ENCODE results near the gene B3GALT4.

Gene B3GALT4

GRCh38 chr6:33276864-33277662 lies at the start of gene B3GALT4:
TSS of gene B3GALT4 (plus strand) at chr6:33277123. CDS start at chr6:33277420, 297 bp downstream.
- H3K9me3 Mint-ChIP-seq: no peaks in the 10 kb centered on the region
- no peaks in the 10 kb centered on the region for H3K27me3 Mint-ChIP-seq
- peak within 1 kb of the TSS; percentile 98 for H3K27ac Mint-ChIP-seq
- peaks cover 91% of the 10 kb centered on the region for H3K4me1 Mint-ChIP-seq
- ATAC-seq: peak; percentile 81
- peak within 1 kb of the TSS; percentile 93 for H3K4me3 Mint-ChIP-seq
- H3K36me3 Mint-ChIP-seq: peaks cover 55% of the 10 kb centered on the region

GRCh38 chr6:33235221-33235634 lies 41.7 kb upstream of the B3GALT4 start:
- Mint-ChIP-seq H3K4me3 (no peak overlapping the region), H3K36me3 (no peaks in the 10 kb centered on the region), H3K9me3 (no peaks in the 10 kb centered on the region), H3K27ac (no peak overlapping the region), H3K27me3 (peaks cover 67% of the 10 kb centered on the region), H3K4me1 (no peaks in the 10 kb centered on the region)
- ATAC-seq: no peak

- Mint-ChIP-seq H3K27ac (no peak overlapping the region), H3K4me3 (no peak overlapping the region), H3K27me3 (peaks cover 66% of the 10 kb centered on the region), H3K4me1 (no peaks in the 10 kb centered on the region), H3K36me3 (no peaks in the 10 kb centered on the region), H3K9me3 (no peaks in the 10 kb centered on the region)
- no peak for ATAC-seq
Observed at GRCh38 chr6:33236328-33236727, 40.6 kb upstream of the B3GALT4 start.

GRCh38 chr6:33236852-33237251 lies 40.1 kb upstream of the B3GALT4 start:
- H3K36me3 Mint-ChIP-seq: no peaks in the 10 kb centered on the region
- no peak overlapping the region for H3K4me3 Mint-ChIP-seq
- H3K9me3 Mint-ChIP-seq: no peaks in the 10 kb centered on the region
- H3K4me1 Mint-ChIP-seq: peaks cover 4% of the 10 kb centered on the region
- no peak for ATAC-seq
- no peak overlapping the region for H3K27ac Mint-ChIP-seq
- peaks cover 61% of the 10 kb centered on the region for H3K27me3 Mint-ChIP-seq

GRCh38 chr6:33237741-33238140 lies 39.2 kb upstream of the B3GALT4 start:
- Mint-ChIP-seq H3K27me3 (peaks cover 61% of the 10 kb centered on the region), H3K4me1 (peaks cover 4% of the 10 kb centered on the region), H3K4me3 (no peak overlapping the region), H3K36me3 (no peaks in the 10 kb centered on the region), H3K27ac (no peak overlapping the region), H3K9me3 (no peaks in the 10 kb centered on the region)
- no peak for ATAC-seq

- Mint-ChIP-seq H3K9me3 (no peaks in the 10 kb centered on the region), H3K4me1 (peaks cover 4% of the 10 kb centered on the region), H3K4me3 (no peak overlapping the region), H3K36me3 (no peaks in the 10 kb centered on the region), H3K27ac (no peak overlapping the region), H3K27me3 (peaks cover 27% of the 10 kb centered on the region)
- no peak for ATAC-seq
Observed at GRCh38 chr6:33241968-33242367, 35.0 kb upstream of the B3GALT4 start.

GRCh38 chr6:33243476-33243875 lies 33.4 kb upstream of the B3GALT4 start:
- Mint-ChIP-seq H3K4me1 (peaks cover 12% of the 10 kb centered on the region), H3K36me3 (no peaks in the 10 kb centered on the region), H3K4me3 (no peak overlapping the region), H3K27me3 (peaks cover 24% of the 10 kb centered on the region), H3K27ac (no peak overlapping the region), H3K9me3 (no peaks in the 10 kb centered on the region)
- ATAC-seq: no peak

GRCh38 chr6:33247977-33248642 lies 28.8 kb upstream of the B3GALT4 start:
- Mint-ChIP-seq H3K4me3 (peak overlapping the region; percentile 82), H3K36me3 (peaks cover 31% of the 10 kb centered on the region), H3K9me3 (no peaks in the 10 kb centered on the region), H3K27ac (peak overlapping the region; percentile 91), H3K27me3 (no peaks in the 10 kb centered on the region), H3K4me1 (peaks cover 40% of the 10 kb centered on the region)
- ATAC-seq: peak; percentile 74

GRCh38 chr6:33248643-33248931 lies 28.3 kb upstream of the B3GALT4 start:
- ATAC-seq: peak; percentile 38
- H3K4me1 Mint-ChIP-seq: peaks cover 40% of the 10 kb centered on the region
- no peaks in the 10 kb centered on the region for H3K9me3 Mint-ChIP-seq
- peak overlapping the region; percentile 91 for H3K27ac Mint-ChIP-seq
- peaks cover 32% of the 10 kb centered on the region for H3K36me3 Mint-ChIP-seq
- H3K27me3 Mint-ChIP-seq: no peaks in the 10 kb centered on the region
- H3K4me3 Mint-ChIP-seq: peak overlapping the region; percentile 82

GRCh38 chr6:33248932-33249731 lies 27.8 kb upstream of the B3GALT4 start:
- H3K27me3 Mint-ChIP-seq: no peaks in the 10 kb centered on the region
- peak; percentile 96 for ATAC-seq
- H3K9me3 Mint-ChIP-seq: no peaks in the 10 kb centered on the region

GRCh38 chr6:33249732-33250630 lies 26.9 kb upstream of the B3GALT4 start:
- Mint-ChIP-seq H3K36me3 (peaks cover 32% of the 10 kb centered on the region), H3K27me3 (no peaks in the 10 kb centered on the region), H3K27ac (peak overlapping the region; percentile 91), H3K4me3 (peak overlapping the region; percentile 82), H3K4me1 (peaks cover 40% of the 10 kb centered on the region), H3K9me3 (no peaks in the 10 kb centered on the region)
- ATAC-seq: no peak

More at GRCh38 chr6:33248932-33249731, 27.8 kb upstream of the B3GALT4 start:
- Mint-ChIP-seq H3K36me3 (peaks cover 32% of the 10 kb centered on the region), H3K27ac (peak overlapping the region; percentile 91), H3K4me3 (peak overlapping the region; percentile 82), H3K4me1 (peaks cover 40% of the 10 kb centered on the region)

GRCh38 chr6:33250731-33251130 lies 26.2 kb upstream of the B3GALT4 start:
- no peak for ATAC-seq
- peaks cover 40% of the 10 kb centered on the region for H3K4me1 Mint-ChIP-seq
- H3K9me3 Mint-ChIP-seq: no peaks in the 10 kb centered on the region
- peak overlapping the region; percentile 91 for H3K27ac Mint-ChIP-seq
- peaks cover 34% of the 10 kb centered on the region for H3K36me3 Mint-ChIP-seq
- H3K27me3 Mint-ChIP-seq: no peaks in the 10 kb centered on the region
- H3K4me3 Mint-ChIP-seq: no peak overlapping the region

- ATAC-seq: no peak
- no peak overlapping the region for H3K4me3 Mint-ChIP-seq
- no peaks in the 10 kb centered on the region for H3K9me3 Mint-ChIP-seq
- H3K27me3 Mint-ChIP-seq: no peaks in the 10 kb centered on the region
- peaks cover 37% of the 10 kb centered on the region for H3K36me3 Mint-ChIP-seq
- H3K27ac Mint-ChIP-seq: peak overlapping the region; percentile 4
- peaks cover 40% of the 10 kb centered on the region for H3K4me1 Mint-ChIP-seq
Observed at GRCh38 chr6:33251395-33252012, 25.4 kb upstream of the B3GALT4 start.

GRCh38 chr6:33252759-33253158 lies 24.2 kb upstream of the B3GALT4 start:
- no peak for ATAC-seq
- Mint-ChIP-seq H3K4me1 (peaks cover 39% of the 10 kb centered on the region), H3K36me3 (peaks cover 41% of the 10 kb centered on the region), H3K4me3 (no peak overlapping the region), H3K27me3 (no peaks in the 10 kb centered on the region), H3K9me3 (no peaks in the 10 kb centered on the region), H3K27ac (no peak overlapping the region)

All from stimulated activated memory B cell treated with anti-CD40 and anti-IgM and Interleukin-4, amounts not matched to agents 10 μg/mL and 1 μg/mL and 100 μg/mL, for 72 hours (primary cell).